H1 (cell line): Measurements from ENCODE around the gene CYLD. TPM values are rescaled to one million over a fixed set of nuclear protein-coding genes. Genes with fewer than 3 reads are reported as not detected.

ENCODE experiments used
- CTCF ChIA-PET: fragments of 300-600 bp; sonication (Branson Sonifier 250); formaldehyde crosslinking; loops from one replicate; lab custom pipeline; 2021; ENCODE audit not compliant: partially characterized antibody; lab: Charles Lee
- POLR2A ChIA-PET: fragments of 300-600 bp; sonication (Branson Sonifier 250); formaldehyde crosslinking; loops from one replicate; lab custom pipeline; 2021; ENCODE audit warnings: inconsistent platforms; ENCODE audit not compliant: partially characterized antibody; lab: Charles Lee
- DNase-seq, 2 experiments: peaks; one replicate each; pipeline versions ENCODE4 v3.0.0 to v3.0.0-alpha.2; 2010 to 2022; ENCODE audit warnings: low spot score in 2 of 2, low read depth in 1 of 2, mixed read lengths in 1 of 2
- FAIRE-seq: peaks from 2 replicates; lab custom pipeline; 2011; peaks lifted over from hg19 to GRCh38; lab: Jason Lieb, UNC
- H2AFZ ChIP-seq: 2 replicates; pipeline ENCODE4 v1.8.1; 2012; ENCODE audit warnings: low read length, inconsistent platforms
- H2AK5ac ChIP-seq: 2 replicates; pipeline ENCODE4 v1.6.1; 2013; ENCODE audit warnings: low read depth, low read length
- H2BK120ac ChIP-seq: replicated peaks from 2 replicates; pipeline ENCODE3; 2013; ENCODE audit warnings: low read depth, low read length, inconsistent platforms
- H2BK12ac ChIP-seq: 2 replicates; pipeline ENCODE4 v1.6.1; 2013; ENCODE audit warnings: low read depth, low read length
- H2BK15ac ChIP-seq: 2 replicates; pipeline ENCODE4 v1.6.1; 2013; ENCODE audit warnings: low read length
- H2BK20ac ChIP-seq: 2 replicates; pipeline ENCODE4 v1.6.1; 2013; ENCODE audit warnings: low read length
- H2BK5ac ChIP-seq: 2 replicates; pipeline ENCODE4 v1.6.1; 2013; ENCODE audit warnings: low read depth, low read length
- H3K14ac ChIP-seq: 2 replicates; pipeline ENCODE4 v1.6.1; 2013; ENCODE audit warnings: inconsistent platforms; ENCODE audit not compliant: insufficient read length
- H3K18ac ChIP-seq: 2 replicates; pipeline ENCODE4 v1.6.1; 2013; ENCODE audit warnings: low read length; ENCODE audit errors: extremely low read depth
- H3K23ac ChIP-seq: 2 replicates; pipeline ENCODE4 v1.6.1; 2013; ENCODE audit warnings: inconsistent platforms; ENCODE audit not compliant: insufficient read length
- H3K23me2 ChIP-seq: 2 replicates; pipeline ENCODE4 v1.6.1; 2013; ENCODE audit warnings: low read depth, low read length
- H3K27ac ChIP-seq: 2 replicates; pipeline ENCODE4 v1.6.1; 2011; ENCODE audit warnings: low read depth, low read length, inconsistent platforms
- H3K27me3 ChIP-seq, 4 experiments: replicated peaks in 1 of 4; 1 replicate in 1 of 4; 2 replicates in 3 of 4; pipeline versions ENCODE4 v1.6.1 to v1.8.1; 2011 to 2013; ENCODE audit warnings: low read length in 3 of 4, mild to moderate bottlenecking in 3 of 4, inconsistent platforms in 2 of 4, mixed read lengths in 2 of 4, moderate library complexity in 1 of 4; ENCODE audit not compliant: control insufficient read depth in 3 of 4, insufficient read depth in 3 of 4; ENCODE audit errors: extremely low read depth in 1 of 4
- H3K36me3 ChIP-seq, 4 experiments: 2 replicates each; pipeline versions ENCODE4 v1.6.1 to v1.8.1; 2011 to 2013; ENCODE audit warnings: mild to moderate bottlenecking in 4 of 4, low read length in 3 of 4, moderate library complexity in 2 of 4, control low read depth in 1 of 4, inconsistent platforms in 1 of 4; ENCODE audit not compliant: insufficient read depth in 4 of 4, control insufficient read depth in 2 of 4
- H3K4ac ChIP-seq: replicated peaks from 2 replicates; pipeline ENCODE3; 2013; ENCODE audit warnings: low read length, low read depth, mixed read lengths, inconsistent platforms; ENCODE audit not compliant: insufficient read length
- H3K4me1 ChIP-seq, 4 experiments: replicated peaks in 1 of 4; 1 replicate in 1 of 4; 2 replicates in 3 of 4; pipeline versions ENCODE4 v1.6.1 to v1.8.1; 2011 to 2013; ENCODE audit warnings: low read length in 3 of 4, inconsistent platforms in 2 of 4, mixed read lengths in 1 of 4; ENCODE audit not compliant: insufficient read depth in 4 of 4, control insufficient read depth in 3 of 4
- H3K4me2 ChIP-seq, 2 experiments: 2 replicates each; pipeline versions ENCODE4 v1.6.1 to v1.8.1; 2011 to 2013; ENCODE audit warnings: low read depth in 2 of 2, low read length in 2 of 2, control low read depth in 1 of 2, inconsistent platforms in 1 of 2, mild to moderate bottlenecking in 1 of 2; ENCODE audit not compliant: insufficient read depth in 1 of 2
- H3K4me3 ChIP-seq, 4 experiments: fragments of 200-600, 300-600 bp in 1 of 4; sonication (generic), shearing (Covaris generic), sonication (Bioruptor Twin) in 1 of 4; 2 replicates each; pipeline versions ENCODE4 v1.5.1 to v1.8.1; 2011 to 2016; ENCODE audit warnings: low read length in 4 of 4, low read depth in 3 of 4, control low read depth in 2 of 4, inconsistent platforms in 2 of 4, mild to moderate bottlenecking in 2 of 4, mixed read lengths in 1 of 4, moderate library complexity in 1 of 4; ENCODE audit not compliant: insufficient read depth in 2 of 4; ENCODE audit errors: extremely low read depth in 1 of 4
- H3K56ac ChIP-seq: replicated peaks from 2 replicates; pipeline ENCODE3; 2013; ENCODE audit warnings: low read depth, mild to moderate bottlenecking, mixed read lengths, low read length, inconsistent platforms; ENCODE audit not compliant: insufficient read length
- H3K79me1 ChIP-seq: 2 replicates; pipeline ENCODE4 v1.6.1; 2013; ENCODE audit warnings: low read depth, low read length, control low read depth
- H3K79me2 ChIP-seq, 2 experiments: 2 replicates each; pipeline versions ENCODE4 v1.6.1 to v1.8.1; 2012 to 2013; ENCODE audit warnings: low read length in 2 of 2, mild to moderate bottlenecking in 2 of 2, inconsistent platforms in 1 of 2; ENCODE audit not compliant: insufficient read depth in 2 of 2, control insufficient read depth in 1 of 2
- H3K9ac ChIP-seq, 4 experiments: replicated peaks in 1 of 4; 1 replicate in 1 of 4; 2 replicates in 3 of 4; pipeline versions ENCODE4 v1.6.1 to v1.8.1; 2011 to 2013; ENCODE audit warnings: low read depth in 3 of 4, low read length in 3 of 4, control low read depth in 2 of 4, mild to moderate bottlenecking in 2 of 4, moderate library complexity in 2 of 4, inconsistent platforms in 1 of 4; ENCODE audit errors: extremely low read depth in 1 of 4
- H3K9me3 ChIP-seq, 2 experiments: 2 replicates each; pipeline versions ENCODE4 v1.6.1 to v1.8.1; 2012 to 2013; ENCODE audit warnings: mild to moderate bottlenecking in 2 of 2, moderate library complexity in 2 of 2, control low read depth in 1 of 2, inconsistent platforms in 1 of 2, low read depth in 1 of 2, low read length in 1 of 2, mixed read lengths in 1 of 2; ENCODE audit not compliant: insufficient read depth in 2 of 2
- H4K20me1 ChIP-seq, 2 experiments: replicated peaks in 1 of 2; 2 replicates each; pipeline versions ENCODE3 to v1.8.1; 2011 to 2013; ENCODE audit warnings: inconsistent platforms in 2 of 2, low read length in 2 of 2, mild to moderate bottlenecking in 1 of 2; ENCODE audit not compliant: insufficient read depth in 2 of 2, control insufficient read depth in 1 of 2
- H4K5ac ChIP-seq: 2 replicates; pipeline ENCODE4 v1.6.1; 2013; ENCODE audit warnings: low read length, low read depth, mixed read lengths, inconsistent platforms; ENCODE audit not compliant: insufficient read length
- H4K8ac ChIP-seq: 2 replicates; pipeline ENCODE4 v1.8.0; 2013; ENCODE audit warnings: mild to moderate bottlenecking, moderate library complexity, low read length, inconsistent platforms; ENCODE audit not compliant: insufficient read depth; ENCODE audit errors: extremely low read depth
- H4K91ac ChIP-seq: replicated peaks from 2 replicates; pipeline ENCODE3; 2013; ENCODE audit warnings: low read length, mixed read lengths, inconsistent platforms; ENCODE audit not compliant: insufficient read length
- ASH2L ChIP-seq: fragments of 200-600, 300-600 bp; sonication (generic); IDR thresholded peaks from one replicate; pipeline ENCODE4 v1.7.1; 2017; ENCODE audit warnings: low read length
- CHD1 ChIP-seq: IDR thresholded peaks from 2 replicates; pipeline ENCODE4 v1.6.1; 2012; ENCODE audit warnings: low read depth, low read length, improper control_type of control experiment
- CREB1 ChIP-seq: IDR thresholded peaks from 2 replicates; pipeline ENCODE4 v1.6.1; 2012; ENCODE audit warnings: inconsistent platforms
- MAX ChIP-seq: IDR thresholded peaks from 2 replicates; pipeline ENCODE4 v1.6.1; 2012; ENCODE audit warnings: inconsistent platforms
- POLR2AphosphoS5 ChIP-seq: IDR thresholded peaks from 2 replicates; pipeline ENCODE4 v1.6.1; 2011; ENCODE audit warnings: low read depth, low read length
- RAD21 ChIP-seq, 2 experiments: IDR thresholded peaks in 1 of 2; conservative IDR thresholded peaks in 1 of 2; 2 replicates each; pipeline ENCODE4 v1.6.1; 2011; ENCODE audit warnings: low read depth in 2 of 2, low read length in 2 of 2, improper control_type of control experiment in 1 of 2, inconsistent platforms in 1 of 2, mild to moderate bottlenecking in 1 of 2, moderate library complexity in 1 of 2
- SP1 ChIP-seq: IDR thresholded peaks from 2 replicates; pipeline ENCODE4 v1.6.1; 2011; ENCODE audit warnings: low read depth, low read length
- WGBS, 2 experiments: shearing (Covaris generic) in 1 of 2; methylation state at CpG; one replicate each; pipeline versions ENCODE4 v1.1.6 to v1.1.7; 2013 to 2015; ENCODE audit warnings: low lambda C conversion rate in 2 of 2, mixed read lengths in 2 of 2, inconsistent platforms in 1 of 2, low coverage in 1 of 2, missing lambda C conversion rate in 1 of 2; ENCODE audit not compliant: insufficient replicate concordance in 2 of 2, insufficient coverage in 1 of 2, insufficient read length in 1 of 2; ENCODE audit errors: extremely low coverage in 1 of 2, missing lambda C conversion rate in 1 of 2; 5-methylcytosine and 5-hydroxymethylcytosine counted together
- polyA plus RNA-seq, 7 experiments: library from polyadenylated mRNA; depleted of rRNA in 3 of 7; stranded (reverse) in 5 of 7; unstranded in 2 of 7; fragments of >200 nt in 5 of 7; fragments of 200-250 nt in 2 of 7; gene quantifications; 1 replicate in 5 of 7; 2 replicates in 1 of 7; 4 replicates in 1 of 7; pipeline versions ENCODE4 v1.2.1 to v1.2.3, GENCODE V29; 2011 to 2013; ENCODE audit warnings: missing spikeins in 2 of 7, mixed read lengths in 2 of 7
- total RNA-seq: library from RNA; stranded (reverse); fragmentation: NEBNext Ultra II Directional; extraction: Animal tissue kit (Norgen Biotek cat#: 25700); gene quantifications from 2 replicates; pipeline ENCODE4 v1.2.1, GENCODE V29; 2021

The CYLD gene
- total and polyA plus RNA-seq, 2 of the 8 experiments (the other 6 are each of a cell fraction or from before 2014, with no cell fraction given): 3.7 to 18.8 TPM

GRCh38 chr16:50721549-50722404 is 20.1 kb upstream of the CYLD start:
- TF ChIP-seq CHD1: no peak
- TF ChIP-seq MAX: no peak
- TF ChIP-seq CREB1: no peak
- TF ChIP-seq ASH2L: no peak
- TF ChIP-seq RAD21 (IDR thresholded peaks at IDR 0.05 in 1 of 2, conservative IDR thresholded peaks at IDR 0.05 in 1 of 2; ENCODE audit: low read depth in 2 of 2, low read length in 2 of 2): no peak
- TF ChIP-seq POLR2AphosphoS5: no peak
- TF ChIP-seq SP1: no peak
- H3K4me2 ChIP-seq: no peak overlapping the region
- H3K23ac ChIP-seq: no peak overlapping the region
- H3K9ac ChIP-seq: no peak overlapping the region
- no peak overlapping the region for H3K4ac ChIP-seq
- no peaks in the 10 kb centered on the region for H4K20me1 ChIP-seq
- H2AK5ac ChIP-seq: no peak overlapping the region
- H3K36me3 ChIP-seq: no peaks in the 10 kb centered on the region
- H2BK12ac ChIP-seq: no peak overlapping the region
- no peak overlapping the region for H3K18ac ChIP-seq
- no peak overlapping the region for H2BK20ac ChIP-seq
- H4K8ac ChIP-seq: no peak overlapping the region
- H2BK5ac ChIP-seq: no peak overlapping the region
- no peak overlapping the region for H3K56ac ChIP-seq
- H4K91ac ChIP-seq: no peak overlapping the region
- no peaks in the 10 kb centered on the region for H3K27me3 ChIP-seq
- DNase-seq (no peak), FAIRE-seq (no peak)
- H2AFZ ChIP-seq: no peak overlapping the region
- H3K9me3 ChIP-seq: no peaks in the 10 kb centered on the region
- no peaks in the 10 kb centered on the region for H3K79me1 ChIP-seq
- H3K4me3 ChIP-seq: no peak overlapping the region
- 82% methylated on average over 6 of the region's 6 CpGs; no CpG with 5 or more reads in 1 of the 2 experiments for WGBS, 2 experiments
- no peak overlapping the region for H3K14ac ChIP-seq
- H3K23me2 ChIP-seq: no peaks in the 10 kb centered on the region
- no peak overlapping the region for H2BK15ac ChIP-seq
- no peak overlapping the region for H2BK120ac ChIP-seq
- CTCF ChIA-PET: interaction anchor here (0.8 to 3.1 kb wide), 7 partner anchors 9 to 84 kb away, joined by 3 to 17 read pairs (median 5); no protein-coding TSS in a partner anchor
- no peak overlapping the region for H4K5ac ChIP-seq
- H3K79me2 ChIP-seq: no peaks in the 10 kb centered on the region
- POLR2A ChIA-PET: no interaction called here
- H3K27ac ChIP-seq: no peak overlapping the region
- peaks cover 0 to 9% (median 3%) of the 10 kb centered on the region in 4 experiments; a peak in 5 of 7 replicates for H3K4me1 ChIP-seq
